ENCODE data around the gene COL9A1. TPM values are rescaled to one million over a fixed set of nuclear protein-coding genes. Genes with fewer than 3 reads are reported as not detected.

COL9A1 gene
- total RNA-seq, 1 donor from 2014 or later, result not detected

GRCh38 chr6:70272071-70272470, 30.8 kb downstream of the COL9A1 start:
- H3K4me1 Mint-ChIP-seq (ENCODE audit: unreplicated experiment), result no peaks in the 10 kb centered on the region
- H3K27ac Mint-ChIP-seq (ENCODE audit: unreplicated experiment), result no peak overlapping the region
- TF ChIP-seq CTCF (IDR thresholded peaks at IDR 0.05), result no peak
- no peak overlapping the region for H3K4me3 Mint-ChIP-seq (ENCODE audit: unreplicated experiment)
- no peaks in the 10 kb centered on the region for H3K36me3 Mint-ChIP-seq (ENCODE audit: unreplicated experiment)
- peaks cover 3% of the 10 kb centered on the region for H3K27me3 Mint-ChIP-seq (ENCODE audit: unreplicated experiment)
- H3K9me3 Mint-ChIP-seq (ENCODE audit: unreplicated experiment), result no peaks in the 10 kb centered on the region
- no peak for DNase-seq (ENCODE audit: extremely low spot score, unreplicated experiment)

DNA sequence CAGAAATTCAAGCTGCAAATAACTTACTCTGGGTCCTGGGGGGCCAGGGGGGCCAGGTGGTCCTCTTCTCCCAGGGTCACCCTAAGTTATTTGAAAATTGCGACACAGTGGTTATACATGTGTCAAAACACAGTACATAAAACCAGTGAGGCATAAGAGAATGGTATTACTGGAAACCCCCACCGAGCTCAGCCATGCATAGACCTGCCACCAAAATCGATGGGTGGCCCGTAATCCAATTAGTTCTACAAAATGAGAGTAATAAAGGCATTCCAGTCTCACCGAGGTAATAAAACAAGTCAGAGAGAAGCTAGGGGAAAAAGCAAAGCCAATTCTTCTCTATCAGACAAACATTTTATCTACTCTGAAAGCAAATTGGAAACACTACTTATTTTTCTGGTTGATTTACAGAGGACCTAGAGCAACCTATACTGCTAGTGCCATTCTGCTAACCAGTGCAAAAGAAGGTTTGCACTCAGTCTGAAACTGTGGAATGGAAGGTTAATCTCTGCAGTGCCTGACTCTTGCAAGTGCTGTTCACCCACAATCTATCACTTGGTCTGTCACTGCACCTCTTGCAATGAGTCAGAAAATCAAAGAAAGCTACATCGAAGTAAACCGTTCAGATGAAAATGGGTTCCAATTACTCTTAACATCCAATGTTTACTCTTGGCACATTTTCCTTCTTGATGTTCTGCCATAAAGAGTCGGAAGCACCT, 32.4 kb downstream of the COL9A1 start:
- Mint-ChIP-seq H3K27me3 (ENCODE audit: unreplicated experiment) (peaks cover 3% of the 10 kb centered on the region), H3K27ac (ENCODE audit: unreplicated experiment) (no peak overlapping the region), H3K36me3 (ENCODE audit: unreplicated experiment) (no peaks in the 10 kb centered on the region), H3K4me1 (ENCODE audit: unreplicated experiment) (no peaks in the 10 kb centered on the region), H3K9me3 (ENCODE audit: unreplicated experiment) (no peaks in the 10 kb centered on the region), H3K4me3 (ENCODE audit: unreplicated experiment) (no peak overlapping the region)
- no peak for DNase-seq (ENCODE audit: extremely low spot score, unreplicated experiment)
- TF ChIP-seq CTCF (IDR thresholded peaks at IDR 0.05), result no peak

DNA sequence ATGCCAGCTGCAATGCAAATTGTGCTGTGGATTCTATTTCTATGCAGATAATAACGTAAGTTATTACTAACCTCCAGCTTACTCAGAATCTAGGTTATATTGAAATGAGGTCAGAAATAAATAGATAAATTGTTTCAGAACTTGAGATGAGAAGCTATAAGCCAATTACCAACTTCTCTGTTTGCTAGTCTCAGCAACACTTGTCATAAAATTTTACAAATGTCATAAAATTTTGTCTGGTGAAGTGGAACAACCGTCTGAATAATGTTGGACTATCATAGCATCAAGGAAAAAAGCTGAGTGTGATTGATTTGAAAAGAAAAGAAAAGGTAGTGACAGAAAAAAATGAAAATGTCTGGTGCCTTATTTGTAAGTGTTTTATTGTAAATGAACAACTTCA, 36.7 kb downstream of the COL9A1 start:
- no peak for DNase-seq (ENCODE audit: extremely low spot score, unreplicated experiment)
- Mint-ChIP-seq H3K36me3 (ENCODE audit: unreplicated experiment) (no peaks in the 10 kb centered on the region), H3K27ac (ENCODE audit: unreplicated experiment) (no peak overlapping the region), H3K4me3 (ENCODE audit: unreplicated experiment) (no peak overlapping the region), H3K27me3 (ENCODE audit: unreplicated experiment) (peaks cover 3% of the 10 kb centered on the region), H3K9me3 (ENCODE audit: unreplicated experiment) (no peaks in the 10 kb centered on the region), H3K4me1 (ENCODE audit: unreplicated experiment) (no peaks in the 10 kb centered on the region)
- no peak for TF ChIP-seq CTCF (IDR thresholded peaks at IDR 0.05)

GRCh38 chr6:70264306-70264705, 38.6 kb downstream of the COL9A1 start:
- Mint-ChIP-seq H3K27ac (ENCODE audit: unreplicated experiment) (no peak overlapping the region), H3K4me3 (ENCODE audit: unreplicated experiment) (no peak overlapping the region), H3K4me1 (ENCODE audit: unreplicated experiment) (no peaks in the 10 kb centered on the region), H3K36me3 (ENCODE audit: unreplicated experiment) (no peaks in the 10 kb centered on the region), H3K27me3 (ENCODE audit: unreplicated experiment) (peaks cover 3% of the 10 kb centered on the region), H3K9me3 (ENCODE audit: unreplicated experiment) (no peaks in the 10 kb centered on the region)
- DNase-seq (ENCODE audit: extremely low spot score, unreplicated experiment), result no peak
- no peak for TF ChIP-seq CTCF (IDR thresholded peaks at IDR 0.05)

GRCh38 chr6:70258483-70258882, 44.4 kb downstream of the COL9A1 start:
- H3K27ac Mint-ChIP-seq (ENCODE audit: unreplicated experiment), result no peak overlapping the region
- no peak overlapping the region for H3K4me3 Mint-ChIP-seq (ENCODE audit: unreplicated experiment)
- peaks cover 3% of the 10 kb centered on the region for H3K27me3 Mint-ChIP-seq (ENCODE audit: unreplicated experiment)
- TF ChIP-seq CTCF (IDR thresholded peaks at IDR 0.05), result no peak
- no peaks in the 10 kb centered on the region for H3K4me1 Mint-ChIP-seq (ENCODE audit: unreplicated experiment)
- no peaks in the 10 kb centered on the region for H3K9me3 Mint-ChIP-seq (ENCODE audit: unreplicated experiment)
- DNase-seq (ENCODE audit: extremely low spot score, unreplicated experiment), result no peak
- H3K36me3 Mint-ChIP-seq (ENCODE audit: unreplicated experiment), result no peaks in the 10 kb centered on the region

All from osteocyte (in vitro differentiated cells).